ENCODE results near the gene ADRA1B. TPM values are rescaled to one million over a fixed set of nuclear protein-coding genes. Genes with fewer than 3 reads are reported as not detected.
A peak's percentile ranks its signal among the peaks of the same experiment; 100 is the strongest.
"Not testable (repeated sequence)": the region's sequence is repeated elsewhere in the genome, so short reads cannot be mapped to it uniquely, and the experiment has no call there.

Gene ADRA1B
- total and polyA plus RNA-seq, 8 donors: 0.18 to 9.3 (median 0.25) TPM; not detected in 3

DNA sequence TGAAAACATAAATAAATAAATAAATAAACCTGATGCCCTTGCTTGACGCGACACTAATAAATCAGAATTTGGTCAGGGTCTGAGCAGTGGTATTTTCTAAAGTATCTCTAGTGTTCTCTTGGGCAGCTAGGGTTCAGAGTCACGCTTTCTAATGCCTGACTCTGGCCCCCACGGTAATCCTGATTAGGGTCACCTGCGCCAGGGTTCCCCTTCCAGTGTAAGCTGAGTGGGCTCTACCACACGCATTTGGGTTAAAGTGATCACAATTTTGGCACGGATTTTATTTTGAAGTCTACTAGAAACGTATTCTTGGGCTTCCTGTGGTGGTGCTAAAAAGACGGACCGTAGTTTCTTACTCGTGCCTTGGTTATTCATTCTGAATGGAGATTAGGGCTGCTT lies 93.3 kb downstream of the ADRA1B start:
- Histone ChIP-seq H3K4me1 (peaks cover 15 to 26% (median 25%) of the 10 kb centered on the region in 4 donors), H3K27me3 (no peaks in the 10 kb centered on the region), H3K27ac (peak overlapping the region in 4 of 5 donors; percentile 80 to 92 (median 86)), H3K36me3 (peaks cover 12 to 36% (median 31%) of the 10 kb centered on the region in 4 donors), H3K9me3 (no peaks in the 10 kb centered on the region), H3K4me3 (peak overlapping the region; percentile 57 to 81 (median 74))
- intact Hi-C loops (cut with DNase I; ENCODE audit: low total_unique reads): no loop called here
- WGBS, 5 donors: 0 to 6% (median 2%) methylated on average over 11 of the region's 11 CpGs
- TF ChIP-seq POLR2A (IDR thresholded peaks at IDR 0.05): no peak
- no peak for TF ChIP-seq POLR2AphosphoS5 (IDR thresholded peaks at IDR 0.05)
- TF ChIP-seq, protein P1, sequence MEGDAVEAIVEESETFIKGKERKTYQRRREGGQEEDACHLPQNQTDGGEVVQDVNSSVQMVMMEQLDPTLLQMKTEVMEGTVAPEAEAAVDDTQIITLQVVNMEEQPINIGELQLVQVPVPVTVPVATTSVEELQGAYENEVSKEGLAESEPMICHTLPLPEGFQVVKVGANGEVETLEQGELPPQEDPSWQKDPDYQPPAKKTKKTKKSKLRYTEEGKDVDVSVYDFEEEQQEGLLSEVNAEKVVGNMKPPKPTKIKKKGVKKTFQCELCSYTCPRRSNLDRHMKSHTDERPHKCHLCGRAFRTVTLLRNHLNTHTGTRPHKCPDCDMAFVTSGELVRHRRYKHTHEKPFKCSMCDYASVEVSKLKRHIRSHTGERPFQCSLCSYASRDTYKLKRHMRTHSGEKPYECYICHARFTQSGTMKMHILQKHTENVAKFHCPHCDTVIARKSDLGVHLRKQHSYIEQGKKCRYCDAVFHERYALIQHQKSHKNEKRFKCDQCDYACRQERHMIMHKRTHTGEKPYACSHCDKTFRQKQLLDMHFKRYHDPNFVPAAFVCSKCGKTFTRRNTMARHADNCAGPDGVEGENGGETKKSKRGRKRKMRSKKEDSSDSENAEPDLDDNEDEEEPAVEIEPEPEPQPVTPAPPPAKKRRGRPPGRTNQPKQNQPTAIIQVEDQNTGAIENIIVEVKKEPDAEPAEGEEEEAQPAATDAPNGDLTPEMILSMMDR (IDR thresholded peaks at IDR 0.05): no peak
- no peak for TF ChIP-seq EP300 (IDR thresholded peaks at IDR 0.05)
- no peak for DNase-seq

DNA sequence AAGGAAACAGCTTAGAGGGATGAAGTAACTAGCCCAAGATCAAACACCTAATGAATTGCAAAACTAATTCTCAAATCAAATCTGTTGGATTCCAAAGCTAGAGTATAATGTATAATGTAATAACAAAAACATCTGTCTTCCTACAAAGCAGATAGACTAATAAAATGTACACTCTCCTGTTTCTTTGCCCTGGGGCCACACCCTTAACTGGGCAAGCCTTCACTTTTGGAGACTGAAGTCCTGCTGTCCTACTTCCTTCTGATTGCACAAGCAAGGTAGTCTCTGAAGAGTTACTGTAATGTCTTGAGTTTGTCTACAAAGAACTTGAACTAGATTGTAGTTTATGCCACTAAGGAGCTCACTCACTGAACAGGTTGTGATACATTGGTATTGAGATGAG lies 95.2 kb downstream of the ADRA1B start:
- TF ChIP-seq POLR2AphosphoS5 (IDR thresholded peaks at IDR 0.05): no peak
- TF ChIP-seq POLR2A (IDR thresholded peaks at IDR 0.05): no peak
- TF ChIP-seq, protein P1 (IDR thresholded peaks at IDR 0.05): no peak
- TF ChIP-seq EP300 (IDR thresholded peaks at IDR 0.05): no peak
- intact Hi-C loops (cut with DNase I; ENCODE audit: low total_unique reads): no loop called here
- H3K27ac ChIP-seq: no peak overlapping the region
- no peak overlapping the region for H3K4me3 ChIP-seq
- DNase-seq: no peak
- peaks cover 15 to 26% (median 25%) of the 10 kb centered on the region in 4 donors for H3K4me1 ChIP-seq
- no peaks in the 10 kb centered on the region for H3K27me3 ChIP-seq
- no peaks in the 10 kb centered on the region for H3K9me3 ChIP-seq
- peaks cover 15 to 52% (median 43%) of the 10 kb centered on the region in 4 donors for H3K36me3 ChIP-seq

DNA sequence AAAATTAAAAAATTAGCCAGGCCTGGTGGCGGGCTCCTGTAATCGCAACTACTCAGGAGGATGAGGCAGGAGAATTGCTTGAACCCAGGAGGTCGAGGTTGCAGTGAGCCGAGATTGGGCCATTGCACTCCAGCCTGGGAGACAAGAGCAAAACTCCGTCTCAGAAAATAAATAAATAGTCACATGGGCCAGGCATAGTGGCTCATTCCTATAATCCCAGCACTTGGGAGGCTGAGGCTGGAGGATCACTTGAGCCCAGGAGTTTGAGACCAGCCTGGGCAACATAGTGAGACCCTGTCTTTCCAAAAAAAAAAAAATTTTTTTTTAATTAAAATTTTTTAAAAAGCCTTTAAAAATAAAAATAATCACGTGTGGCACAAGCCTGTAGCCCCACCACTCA lies 97.9 kb downstream of the ADRA1B start:
- peaks cover 15 to 26% (median 25%) of the 10 kb centered on the region in 4 donors for H3K4me1 ChIP-seq
- DNase-seq; H3K27me3 ChIP-seq; H3K27ac ChIP-seq; H3K4me3 ChIP-seq; H3K9me3 ChIP-seq; intact Hi-C loops (cut with DNase I; ENCODE audit: low total_unique reads): not testable (repeated sequence)
- H3K36me3 ChIP-seq: peaks cover 15 to 76% (median 60%) of the 10 kb centered on the region in 4 donors
- 94 to 97% (median 95%) methylated on average over 6 of the region's 6 CpGs for WGBS, 5 donors

DNA sequence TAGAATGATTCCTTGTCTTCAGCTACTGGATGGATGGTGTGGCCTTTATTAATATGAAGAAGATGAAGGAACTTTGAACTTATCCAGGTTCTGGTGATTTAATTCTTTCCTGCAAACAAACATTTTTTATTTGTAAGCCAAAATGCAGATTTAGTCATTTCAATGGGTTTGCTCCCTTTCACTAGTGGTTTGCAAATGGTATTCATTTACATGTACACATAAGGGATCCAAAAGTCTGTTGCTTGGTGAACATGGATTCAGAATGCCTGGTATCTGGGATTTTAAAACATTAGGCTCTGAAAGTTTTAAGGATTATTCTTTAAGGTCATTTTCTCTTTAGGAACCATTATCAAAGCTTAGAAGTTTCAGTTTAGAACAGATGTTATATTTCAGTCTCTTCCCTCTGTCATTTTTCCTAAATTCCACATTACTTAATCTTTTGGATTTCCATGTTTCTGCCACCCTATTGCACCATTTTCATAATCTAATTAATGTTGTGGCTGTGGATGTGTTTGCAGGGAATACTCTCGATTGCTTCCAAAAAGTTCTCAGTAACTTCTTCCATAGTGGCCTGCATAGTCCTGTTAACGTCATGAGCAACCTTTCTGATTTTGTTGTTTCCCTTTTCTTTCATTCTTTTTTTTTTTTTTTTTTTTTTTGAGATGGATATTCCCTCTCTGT lies 102.8 kb downstream of the ADRA1B start:
- TF ChIP-seq POLR2AphosphoS5 (IDR thresholded peaks at IDR 0.05) (no peak), POLR2A (IDR thresholded peaks at IDR 0.05) (no peak)
- TF ChIP-seq, protein P1 (IDR thresholded peaks at IDR 0.05): no peak
- WGBS, 5 donors: 75 to 88% (median 85%) methylated on average over 2 of the region's 2 CpGs
- Histone ChIP-seq H3K4me3 (no peak overlapping the region), H3K9me3 (no peaks in the 10 kb centered on the region), H3K27me3 (no peaks in the 10 kb centered on the region), H3K36me3 (peaks cover 3 to 64% (median 46%) of the 10 kb centered on the region in 4 donors), H3K27ac (no peak overlapping the region), H3K4me1 (peaks cover 8 to 35% (median 17%) of the 10 kb centered on the region in 4 donors)
- intact Hi-C loops (cut with DNase I; ENCODE audit: low total_unique reads): no loop called here
- DNase-seq: no peak

DNA sequence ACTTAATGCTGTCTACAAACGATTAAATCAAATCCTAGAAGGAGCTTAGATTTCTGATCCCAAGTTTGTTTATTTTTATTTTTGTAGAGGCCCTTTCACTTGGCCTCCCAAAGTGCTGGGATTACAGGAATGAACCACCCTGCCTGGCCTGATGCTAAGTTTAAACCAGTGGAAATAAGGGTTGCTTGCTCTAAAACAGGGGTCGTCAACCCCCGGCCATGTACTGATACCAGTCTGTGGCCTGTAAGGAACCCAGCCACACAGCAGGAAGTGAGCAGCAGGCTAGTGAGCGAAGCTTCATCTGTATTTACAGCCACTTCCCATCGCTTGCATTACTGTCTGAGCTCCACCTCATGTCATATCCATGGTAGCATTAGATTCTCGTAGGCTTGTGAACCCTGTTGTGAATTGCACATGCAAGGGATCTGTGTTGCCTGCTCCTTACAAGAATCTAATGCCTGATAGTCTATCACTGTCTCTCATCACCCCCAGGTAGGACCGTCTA lies 104.0 kb downstream of the ADRA1B start:
- H3K9me3 ChIP-seq: no peaks in the 10 kb centered on the region
- H3K27ac ChIP-seq: peak overlapping the region; percentile 19 to 46 (median 28)
- no peaks in the 10 kb centered on the region for H3K27me3 ChIP-seq
- TF ChIP-seq POLR2AphosphoS5 (IDR thresholded peaks at IDR 0.05): no peak
- TF ChIP-seq POLR2A (IDR thresholded peaks at IDR 0.05): no peak
- TF ChIP-seq, protein P1 (IDR thresholded peaks at IDR 0.05): no peak
- TF ChIP-seq EP300 (IDR thresholded peaks at IDR 0.05): no peak
- DNase-seq: no peak
- 56 to 76% (median 66%) methylated on average over 7 of the region's 7 CpGs for WGBS, 5 donors
- no peak overlapping the region for H3K4me3 ChIP-seq
- H3K36me3 ChIP-seq: peaks cover 0 to 62% (median 50%) of the 10 kb centered on the region in 4 donors
- peaks cover 8 to 35% (median 17%) of the 10 kb centered on the region in 4 donors for H3K4me1 ChIP-seq
- intact Hi-C loops (cut with DNase I; ENCODE audit: low total_unique reads): loop anchor here (10.0 kb wide), 1 partner anchor 324 kb away; no protein-coding TSS in a partner anchor

Data from stomach (tissue), 9 donors.